ENCODE results near the gene CDK13. TPM values are rescaled to one million over a fixed set of nuclear protein-coding genes. Genes with fewer than 3 reads are reported as not detected.

Gene CDK13
- total and polyA plus RNA-seq, 9 donors: 25.9 to 124 (median 68.4) TPM

DNA sequence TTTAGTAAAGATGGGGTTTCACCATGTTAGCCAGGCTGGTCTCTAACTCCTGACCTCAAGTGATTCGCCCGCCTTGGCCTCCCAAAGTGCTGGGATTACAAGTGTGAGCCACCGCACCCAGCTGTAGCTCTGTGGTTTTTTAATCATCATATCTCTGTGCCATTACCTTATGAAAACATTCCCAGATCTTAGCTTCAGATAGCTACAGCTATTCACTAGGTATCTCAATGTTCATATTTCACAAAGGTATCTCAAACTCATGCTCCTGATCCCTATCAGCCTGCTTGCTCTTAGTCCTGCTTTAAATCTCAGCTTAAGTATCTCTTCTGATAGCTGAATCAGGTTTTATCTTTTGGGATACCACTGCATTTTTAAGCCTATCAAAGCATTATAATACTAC is 74.8 kb downstream of the CDK13 start:
- no peaks in the 10 kb centered on the region for H3K27me3 ChIP-seq
- H3K36me3 ChIP-seq: no peaks in the 10 kb centered on the region
- no peak overlapping the region for H3K4me3 ChIP-seq
- WGBS, 3 donors: 97 to 99% (median 99%) methylated on average over 3 of the region's 3 CpGs
- no peaks in the 10 kb centered on the region for H3K9me3 ChIP-seq
- intact Hi-C loops (cut with DNase I): no loop called here
- peaks cover 1% of the 10 kb centered on the region for H3K4me1 ChIP-seq (ENCODE audit: insufficient read depth)
- no peak for DNase-seq
- no peak overlapping the region for H3K27ac ChIP-seq
- TF ChIP-seq POLR2A (IDR thresholded peaks at IDR 0.05) (no peak), EP300 (IDR thresholded peaks at IDR 0.05) (no peak)
- TF ChIP-seq, protein P1, sequence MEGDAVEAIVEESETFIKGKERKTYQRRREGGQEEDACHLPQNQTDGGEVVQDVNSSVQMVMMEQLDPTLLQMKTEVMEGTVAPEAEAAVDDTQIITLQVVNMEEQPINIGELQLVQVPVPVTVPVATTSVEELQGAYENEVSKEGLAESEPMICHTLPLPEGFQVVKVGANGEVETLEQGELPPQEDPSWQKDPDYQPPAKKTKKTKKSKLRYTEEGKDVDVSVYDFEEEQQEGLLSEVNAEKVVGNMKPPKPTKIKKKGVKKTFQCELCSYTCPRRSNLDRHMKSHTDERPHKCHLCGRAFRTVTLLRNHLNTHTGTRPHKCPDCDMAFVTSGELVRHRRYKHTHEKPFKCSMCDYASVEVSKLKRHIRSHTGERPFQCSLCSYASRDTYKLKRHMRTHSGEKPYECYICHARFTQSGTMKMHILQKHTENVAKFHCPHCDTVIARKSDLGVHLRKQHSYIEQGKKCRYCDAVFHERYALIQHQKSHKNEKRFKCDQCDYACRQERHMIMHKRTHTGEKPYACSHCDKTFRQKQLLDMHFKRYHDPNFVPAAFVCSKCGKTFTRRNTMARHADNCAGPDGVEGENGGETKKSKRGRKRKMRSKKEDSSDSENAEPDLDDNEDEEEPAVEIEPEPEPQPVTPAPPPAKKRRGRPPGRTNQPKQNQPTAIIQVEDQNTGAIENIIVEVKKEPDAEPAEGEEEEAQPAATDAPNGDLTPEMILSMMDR (IDR thresholded peaks at IDR 0.05): no peak

- Histone ChIP-seq H3K4me1 (ENCODE audit: insufficient read depth) (peaks cover 3% of the 10 kb centered on the region), H3K27ac (no peak overlapping the region), H3K4me3 (no peak overlapping the region), H3K27me3 (no peaks in the 10 kb centered on the region), H3K36me3 (no peaks in the 10 kb centered on the region), H3K9me3 (no peaks in the 10 kb centered on the region)
- intact Hi-C loops (cut with DNase I): no loop called here
- DNase-seq: no peak
- no peak for TF ChIP-seq POLR2A (IDR thresholded peaks at IDR 0.05)
- 94 to 95% (median 94%) methylated on average over 4 of the region's 4 CpGs for WGBS, 3 donors
Observed at GRCh38 chr7:40027545-40027944, 77.5 kb downstream of the CDK13 start.

- 74 to 97% (median 97%) methylated on average over 1 of the region's 1 CpG for WGBS, 3 donors
- Histone ChIP-seq H3K4me3 (no peak overlapping the region), H3K9me3 (no peaks in the 10 kb centered on the region), H3K36me3 (no peaks in the 10 kb centered on the region), H3K27me3 (no peaks in the 10 kb centered on the region), H3K4me1 (ENCODE audit: insufficient read depth) (peaks cover 1% of the 10 kb centered on the region), H3K27ac (no peak overlapping the region)
- no peak for DNase-seq
- TF ChIP-seq EP300 (IDR thresholded peaks at IDR 0.05): no peak
- no peak for TF ChIP-seq POLR2A (IDR thresholded peaks at IDR 0.05)
- TF ChIP-seq, protein P1 (IDR thresholded peaks at IDR 0.05): no peak
- intact Hi-C loops (cut with DNase I): no loop called here
Observed at GRCh38 chr7:40033826-40034225, 83.8 kb downstream of the CDK13 start.

- Histone ChIP-seq H3K4me3 (no peak overlapping the region), H3K36me3 (no peaks in the 10 kb centered on the region), H3K4me1 (ENCODE audit: insufficient read depth) (peaks cover 2% of the 10 kb centered on the region), H3K27me3 (no peaks in the 10 kb centered on the region), H3K9me3 (no peaks in the 10 kb centered on the region), H3K27ac (no peak overlapping the region)
- no peak for TF ChIP-seq EP300 (IDR thresholded peaks at IDR 0.05)
- TF ChIP-seq POLR2A (IDR thresholded peaks at IDR 0.05): no peak
- TF ChIP-seq, protein P1 (IDR thresholded peaks at IDR 0.05): no peak
- intact Hi-C loops (cut with DNase I): loop anchor here in 1 of 4 donors (10.0 kb wide), 1 partner anchor 147 kb away; no protein-coding TSS in a partner anchor
- DNase-seq: no peak
- 91 to 95% (median 94%) methylated on average over 2 of the region's 2 CpGs for WGBS, 3 donors
Observed at GRCh38 chr7:40041456-40041855, 91.4 kb downstream of the CDK13 start.

DNA sequence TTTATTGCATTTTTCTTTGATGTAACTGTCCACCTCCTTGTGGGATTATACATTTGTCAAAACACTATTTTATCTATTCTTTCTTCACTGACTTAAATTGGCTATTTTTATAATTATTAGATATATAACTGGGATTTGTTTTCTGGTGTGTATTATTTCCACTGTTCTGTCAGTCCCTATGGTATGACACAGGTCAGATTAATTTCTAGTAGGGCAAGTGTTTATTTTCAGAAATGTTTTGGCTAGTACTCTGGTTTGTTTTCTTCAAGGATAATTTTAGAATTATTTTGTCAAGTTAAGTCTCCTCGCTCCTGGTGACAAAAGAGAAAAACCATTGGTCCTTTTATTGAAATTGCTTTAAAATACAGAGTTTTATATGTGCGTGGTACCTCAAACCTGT is 93.1 kb downstream of the CDK13 start:
- H3K9me3 ChIP-seq: no peaks in the 10 kb centered on the region
- peaks cover 2% of the 10 kb centered on the region for H3K4me1 ChIP-seq (ENCODE audit: insufficient read depth)
- no peaks in the 10 kb centered on the region for H3K27me3 ChIP-seq
- intact Hi-C loops (cut with DNase I): loop anchor here in 1 of 4 donors (10.0 kb wide), 1 partner anchor 148 kb away; no protein-coding TSS in a partner anchor
- no peak for TF ChIP-seq EP300 (IDR thresholded peaks at IDR 0.05)
- TF ChIP-seq, protein P1 (IDR thresholded peaks at IDR 0.05): no peak
- no peak for TF ChIP-seq POLR2A (IDR thresholded peaks at IDR 0.05)
- no peak overlapping the region for H3K27ac ChIP-seq
- no peak for DNase-seq
- WGBS, 3 donors: 67 to 81% (median 76%) methylated on average over 2 of the region's 2 CpGs
- H3K4me3 ChIP-seq: no peak overlapping the region
- H3K36me3 ChIP-seq: no peaks in the 10 kb centered on the region

Data from ovary (tissue), 9 donors.